Suprapubic skin (tissue), 4 donors: Measurements from ENCODE around the gene TCF15.

Source experiments
- POLR2A ChIP-seq, 2 donors: fragments of 450-650 bp; IDR thresholded peaks; one replicate each; pipeline ENCODE4 v1.6.1; 2017; ENCODE audit warnings: antibody characterized with exemption in 2 of 2, mild to moderate bottlenecking in 2 of 2, moderate library complexity in 2 of 2
- POLR2AphosphoS5 ChIP-seq, 3 donors: sonication (generic); formaldehyde crosslinking; IDR thresholded peaks; one replicate each; pipeline ENCODE4 v1.6.1; 2017; ENCODE audit warnings: antibody characterized with exemption in 3 of 3
- TF ChIP-seq, protein P1 (sequence below), 2 donors: fragments of 200-600 bp in 1 of 2; fragments of 450-650 bp in 1 of 2; sonication (generic) in 1 of 2; IDR thresholded peaks; one replicate each; pipeline ENCODE4 v1.5.1; 2016 to 2019; ENCODE audit warnings: antibody characterized with exemption in 2 of 2, mild to moderate bottlenecking in 1 of 2, moderate library complexity in 1 of 2

DNA sequence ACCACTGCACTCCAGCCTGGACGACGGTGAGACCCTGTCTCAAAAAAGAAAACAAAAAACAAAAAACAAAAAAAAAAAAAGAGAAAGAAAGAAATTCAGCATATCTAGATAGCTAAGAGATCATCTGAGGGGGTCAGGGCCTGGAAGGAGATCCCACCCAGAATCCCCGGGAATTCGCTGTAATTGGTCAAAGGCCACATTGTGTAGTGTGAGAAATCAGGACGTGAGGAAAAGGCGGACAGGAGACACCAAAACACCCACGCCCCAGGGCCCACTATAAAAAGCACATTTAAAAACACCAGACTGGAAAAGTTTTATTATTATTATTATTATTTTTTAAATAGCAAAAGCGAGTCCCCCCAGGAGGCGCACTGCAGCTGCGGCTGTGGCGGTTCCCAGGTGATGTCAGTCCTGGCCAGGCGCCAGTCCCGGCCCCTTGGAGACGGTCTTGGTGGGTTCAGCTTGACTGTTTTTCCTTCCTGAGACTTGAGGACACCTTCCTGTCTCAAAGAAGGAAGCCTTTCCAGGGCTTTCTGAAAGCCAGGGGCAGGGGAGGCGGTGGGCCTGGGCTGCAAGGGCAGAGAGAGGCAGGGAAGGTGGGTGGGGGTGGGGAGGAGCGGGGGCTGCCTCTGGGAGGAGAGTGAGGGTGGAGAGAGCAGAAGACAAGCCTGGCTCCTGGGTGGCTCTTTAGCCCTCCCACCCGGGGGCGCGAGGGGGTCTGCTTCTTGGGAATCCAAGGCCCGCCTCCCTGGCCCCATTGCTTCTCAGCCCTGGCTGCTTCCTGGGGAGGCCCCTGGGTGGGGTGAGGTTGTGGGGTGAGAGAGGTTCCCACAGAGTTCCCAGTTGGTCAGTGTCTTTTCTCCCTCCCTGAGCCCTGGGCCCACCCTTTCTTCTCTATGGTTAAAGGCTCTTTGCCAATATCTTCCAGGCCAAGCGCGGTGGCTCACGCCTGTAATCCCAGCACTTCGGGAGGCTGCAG lies 14.5 kb downstream of the TCF15 start:
- TF ChIP-seq, protein P1, sequence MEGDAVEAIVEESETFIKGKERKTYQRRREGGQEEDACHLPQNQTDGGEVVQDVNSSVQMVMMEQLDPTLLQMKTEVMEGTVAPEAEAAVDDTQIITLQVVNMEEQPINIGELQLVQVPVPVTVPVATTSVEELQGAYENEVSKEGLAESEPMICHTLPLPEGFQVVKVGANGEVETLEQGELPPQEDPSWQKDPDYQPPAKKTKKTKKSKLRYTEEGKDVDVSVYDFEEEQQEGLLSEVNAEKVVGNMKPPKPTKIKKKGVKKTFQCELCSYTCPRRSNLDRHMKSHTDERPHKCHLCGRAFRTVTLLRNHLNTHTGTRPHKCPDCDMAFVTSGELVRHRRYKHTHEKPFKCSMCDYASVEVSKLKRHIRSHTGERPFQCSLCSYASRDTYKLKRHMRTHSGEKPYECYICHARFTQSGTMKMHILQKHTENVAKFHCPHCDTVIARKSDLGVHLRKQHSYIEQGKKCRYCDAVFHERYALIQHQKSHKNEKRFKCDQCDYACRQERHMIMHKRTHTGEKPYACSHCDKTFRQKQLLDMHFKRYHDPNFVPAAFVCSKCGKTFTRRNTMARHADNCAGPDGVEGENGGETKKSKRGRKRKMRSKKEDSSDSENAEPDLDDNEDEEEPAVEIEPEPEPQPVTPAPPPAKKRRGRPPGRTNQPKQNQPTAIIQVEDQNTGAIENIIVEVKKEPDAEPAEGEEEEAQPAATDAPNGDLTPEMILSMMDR (IDR thresholded peaks at IDR 0.05), result no peak
- TF ChIP-seq POLR2AphosphoS5 (IDR thresholded peaks at IDR 0.05) (no peak), POLR2A (IDR thresholded peaks at IDR 0.05) (no peak)
